GM19463 (cell line): ENCODE measurements around the gene ZNF19.

ENCODE experiments used
- ATAC-seq: cut with Tn5 transposase; IDR thresholded peaks from one replicate; pipeline ENCODE4 v1.9.1; 2021; ENCODE audit warnings: mild to moderate bottlenecking, moderate library complexity; ENCODE audit not compliant: unreplicated experiment

Gene ZNF19

DNA sequence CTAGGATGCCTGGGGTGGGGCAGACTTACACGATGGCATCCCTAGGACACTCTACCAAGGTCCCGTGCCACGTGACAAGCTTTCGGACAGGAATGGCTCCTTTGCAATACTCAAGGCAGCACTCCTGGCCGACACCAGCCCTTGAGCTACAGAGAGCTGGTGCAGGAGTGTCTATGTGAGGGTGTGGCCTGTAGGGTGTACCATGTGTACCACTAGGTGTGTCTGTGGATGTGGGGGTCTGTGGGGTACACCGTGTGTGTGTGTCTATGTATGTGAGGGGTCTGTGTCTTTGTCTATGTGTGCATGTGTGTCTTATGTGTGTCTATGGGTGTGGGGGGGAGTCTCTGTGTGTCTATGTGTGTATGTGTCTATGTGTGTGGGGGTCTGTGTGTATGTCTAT lies 45.4 kb downstream of the ZNF19 start:
- no peak for ATAC-seq

DNA sequence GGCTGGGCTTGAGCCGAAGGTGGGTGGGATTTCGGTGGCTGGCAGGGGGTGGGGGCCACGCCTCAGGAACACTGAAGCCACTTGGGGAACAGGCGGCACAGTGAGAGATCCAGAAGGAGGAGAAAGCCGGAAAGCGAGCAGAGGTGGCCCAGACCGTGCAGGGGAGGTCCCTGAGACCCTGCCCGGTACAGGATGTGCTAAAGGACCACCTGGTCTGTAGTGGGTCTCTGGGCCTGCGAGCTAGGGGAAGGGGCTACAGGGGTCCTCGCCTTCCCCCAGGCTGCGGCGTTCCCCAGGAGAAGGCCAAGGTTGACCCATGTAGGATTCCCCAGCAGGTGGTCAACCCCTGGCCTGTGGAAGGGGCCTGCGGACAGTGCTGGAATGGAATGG lies 47.1 kb downstream of the ZNF19 start, which contains the start of gene TLE7:
TLE7 (minus strand) TSS at position 4 of the 390 bp plus-strand sequence. CDS start 8,730 bp downstream, outside the sequence.
- no peak for ATAC-seq

DNA sequence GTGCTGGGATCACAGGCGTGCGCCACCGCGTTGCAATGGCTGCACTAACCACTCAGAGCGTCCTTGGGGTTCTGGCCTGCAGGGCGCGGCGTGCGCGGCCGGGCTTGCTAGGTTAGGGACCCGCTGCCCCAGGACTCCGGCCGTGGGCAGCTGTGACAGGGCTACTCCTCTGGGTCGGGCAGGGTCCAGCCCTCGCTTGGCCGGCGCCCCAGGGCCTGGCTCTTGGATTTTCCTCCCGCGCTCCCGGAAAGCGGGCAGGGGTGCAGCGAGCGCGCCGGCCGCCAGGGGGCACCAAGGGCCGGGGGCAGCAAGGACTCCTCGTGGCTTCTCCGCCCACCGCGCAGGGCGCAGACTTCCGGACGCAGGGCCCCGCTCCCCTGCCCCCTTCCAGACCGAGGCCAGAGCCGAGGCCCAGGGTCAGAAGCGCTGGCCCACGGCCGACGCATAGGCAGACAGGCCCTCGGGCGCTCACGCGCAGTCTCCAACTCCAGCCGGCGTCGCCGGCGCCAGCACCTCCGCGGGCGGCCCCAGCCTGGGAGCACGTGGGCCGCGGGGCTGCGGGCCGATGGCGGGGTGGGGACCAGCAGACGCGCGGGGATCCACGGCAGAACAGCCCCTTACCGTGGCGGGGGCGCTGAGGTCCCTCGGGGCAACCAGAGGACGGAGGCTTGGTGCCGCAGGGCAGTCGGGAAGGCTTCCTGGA lies 47.6 kb downstream of the ZNF19 start:
- ATAC-seq: no peak

DNA sequence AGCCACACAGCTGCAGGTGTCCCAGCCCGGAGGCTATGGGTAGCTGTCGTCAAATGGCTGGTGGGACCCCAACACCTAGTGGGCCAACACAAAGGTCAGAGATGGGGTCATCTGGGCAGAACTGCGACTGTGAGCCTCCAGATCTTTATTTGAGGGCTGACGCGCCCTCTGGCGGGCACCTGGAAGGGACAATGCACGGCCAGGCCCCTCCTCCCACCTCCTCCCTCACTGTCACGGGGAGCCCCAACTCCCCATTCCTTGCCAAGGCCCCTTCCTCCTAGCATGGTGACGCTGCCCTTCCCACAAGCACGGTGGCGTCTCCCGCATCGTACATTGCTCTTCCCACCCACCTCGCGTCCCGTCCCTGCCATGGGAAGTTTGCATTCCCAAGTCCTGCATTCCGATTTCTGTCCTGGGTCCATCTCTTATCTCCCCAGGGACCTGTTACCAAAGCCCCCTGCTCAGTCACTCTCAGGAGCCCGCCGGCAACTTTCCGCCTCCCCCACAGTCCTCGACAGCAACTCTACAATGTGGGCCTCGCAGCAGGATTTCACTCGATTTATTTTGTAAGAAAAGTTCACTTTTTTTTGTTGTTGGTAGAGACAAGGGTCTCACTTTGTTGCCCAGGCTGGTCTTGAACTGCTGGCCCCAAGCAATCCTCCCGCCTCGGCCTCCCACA lies 48.3 kb downstream of the ZNF19 start:
- ATAC-seq: no peak

DNA sequence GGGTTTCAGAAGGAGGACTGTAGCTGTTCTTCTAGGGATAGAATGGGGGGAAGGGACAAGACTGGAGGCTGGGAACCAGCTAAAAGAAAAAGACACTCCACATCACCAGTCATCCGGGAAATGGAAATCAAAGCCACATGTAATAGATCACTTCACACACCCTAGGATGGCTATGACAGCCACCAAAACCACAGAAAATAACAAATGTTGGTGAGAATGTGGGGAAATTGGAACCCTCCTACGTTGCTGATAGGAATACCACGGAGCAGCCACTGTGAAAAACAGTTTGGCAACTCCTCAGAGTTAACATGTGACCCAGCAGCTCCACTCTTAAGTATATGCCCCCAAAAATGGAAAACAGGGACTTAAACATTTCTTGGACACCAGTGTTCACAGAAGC lies 49.6 kb downstream of the ZNF19 start:
- no peak for ATAC-seq

DNA sequence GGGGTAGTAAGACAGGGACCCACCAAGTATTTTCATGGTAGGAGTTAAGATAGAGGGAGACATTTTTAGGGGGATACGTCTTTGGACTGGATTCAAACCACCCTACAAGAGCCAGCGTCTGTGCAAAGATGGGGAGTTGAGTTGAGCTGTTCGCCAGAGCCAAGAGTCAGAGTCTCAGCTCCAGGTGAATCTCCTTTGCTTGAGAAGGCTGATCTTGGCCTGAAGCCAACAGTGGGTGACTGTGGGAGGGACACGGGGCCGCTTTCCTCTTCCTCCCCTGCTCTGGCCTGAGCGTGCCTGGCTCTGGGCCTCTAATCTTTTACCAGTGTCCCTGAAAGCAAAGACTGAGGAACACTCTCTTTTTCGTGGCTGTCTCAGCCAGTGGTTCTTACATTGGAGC lies 52.7 kb downstream of the ZNF19 start:
- ATAC-seq: no peak

DNA sequence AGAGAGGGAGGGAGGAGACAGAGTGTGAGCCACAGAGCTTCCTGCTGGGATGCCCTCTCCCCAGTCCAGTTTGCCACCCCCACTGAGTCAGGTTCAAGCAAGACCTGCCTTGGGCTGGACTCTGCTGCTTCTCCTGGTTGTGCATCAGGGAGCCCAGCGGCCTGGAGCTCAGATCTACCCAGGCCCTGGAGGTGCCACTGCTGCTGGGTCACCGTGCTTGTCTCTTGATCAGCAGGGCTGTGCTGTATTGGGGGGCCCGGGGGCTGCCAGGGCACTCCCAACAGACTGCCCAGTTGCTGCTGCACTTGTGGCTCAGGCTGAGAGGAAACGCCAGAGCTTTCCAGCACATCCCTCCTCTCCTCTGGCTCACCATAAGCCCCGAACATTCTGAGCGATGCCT lies 56.2 kb downstream of the ZNF19 start:
- no peak for ATAC-seq

DNA sequence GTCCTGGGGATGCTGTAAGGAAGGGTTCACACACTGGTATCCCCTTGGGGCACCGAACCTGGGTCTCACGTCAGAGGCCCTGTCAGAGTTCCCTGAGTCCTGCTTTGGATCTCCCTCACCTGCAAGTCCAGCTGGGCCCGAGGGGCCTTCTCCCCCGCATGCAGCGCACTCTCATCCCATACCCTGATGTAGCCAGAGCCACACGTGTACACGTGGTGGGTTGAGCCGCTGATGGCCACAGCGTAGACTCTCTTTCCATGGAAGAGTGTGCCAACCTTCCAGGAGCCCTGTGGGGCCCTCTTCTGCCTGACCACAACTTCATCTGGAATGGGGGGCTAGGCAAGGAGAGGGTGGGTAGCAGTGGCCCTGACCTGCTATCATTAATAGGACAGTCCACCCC lies 57.1 kb downstream of the ZNF19 start:
- no peak for ATAC-seq

DNA sequence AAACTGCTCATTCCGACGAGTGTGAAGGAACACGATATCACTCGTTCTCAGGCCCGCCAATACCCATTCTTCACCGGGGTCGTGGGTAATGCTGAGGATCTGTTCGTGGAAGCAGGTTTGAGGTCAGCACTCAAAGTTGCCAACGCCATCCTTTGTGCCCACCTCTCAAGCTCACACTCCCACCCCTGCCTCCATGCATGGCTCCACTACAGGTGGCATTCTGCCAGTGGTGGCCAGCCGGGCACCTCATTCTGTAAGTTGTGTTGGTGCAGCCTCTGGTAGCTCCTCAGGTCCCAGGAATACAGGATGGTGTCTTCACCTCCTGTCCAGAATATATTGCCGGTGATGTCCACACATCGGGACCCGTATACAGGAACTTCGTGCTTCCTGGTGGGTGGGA lies 57.9 kb downstream of the ZNF19 start:
- no peak for ATAC-seq

DNA sequence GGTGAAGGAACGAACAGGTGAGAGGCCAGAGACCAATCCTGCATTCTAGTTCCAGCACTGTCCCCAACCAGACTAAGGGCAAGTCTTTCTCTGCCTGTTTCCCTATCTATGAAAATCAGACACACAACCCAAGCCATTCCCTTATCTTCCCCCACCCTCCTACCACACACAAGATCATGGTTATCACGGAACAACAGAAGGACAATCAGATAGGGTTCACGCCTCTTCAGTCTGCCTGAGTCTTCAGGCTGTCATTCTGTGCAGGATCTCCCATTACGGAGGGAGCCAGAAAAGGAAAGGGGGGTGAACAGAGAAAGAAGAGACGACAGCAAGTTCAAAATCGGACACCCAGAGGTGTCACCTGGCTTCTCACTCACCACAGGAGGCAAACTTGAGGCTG lies 58.4 kb downstream of the ZNF19 start:
- ATAC-seq: no peak

DNA sequence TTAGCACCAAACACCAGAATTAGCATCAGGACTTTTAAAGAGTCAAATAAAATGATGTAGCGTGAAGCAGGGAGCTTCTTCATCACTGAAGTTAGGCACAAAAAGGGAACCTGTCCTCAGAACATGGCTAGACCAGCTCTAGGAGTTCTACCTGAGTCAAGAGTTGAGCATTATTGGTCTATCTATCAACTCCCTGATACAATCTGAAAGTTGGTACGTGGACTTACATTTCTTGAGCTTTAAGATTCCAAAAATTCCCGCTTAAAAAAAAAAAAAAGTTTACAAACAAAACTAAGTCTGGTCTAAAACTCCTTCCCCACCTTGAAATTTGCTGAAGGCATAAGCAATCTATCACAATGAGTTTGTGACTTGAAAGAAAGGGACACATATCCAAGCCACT lies 59.5 kb downstream of the ZNF19 start:
- no peak for ATAC-seq

DNA sequence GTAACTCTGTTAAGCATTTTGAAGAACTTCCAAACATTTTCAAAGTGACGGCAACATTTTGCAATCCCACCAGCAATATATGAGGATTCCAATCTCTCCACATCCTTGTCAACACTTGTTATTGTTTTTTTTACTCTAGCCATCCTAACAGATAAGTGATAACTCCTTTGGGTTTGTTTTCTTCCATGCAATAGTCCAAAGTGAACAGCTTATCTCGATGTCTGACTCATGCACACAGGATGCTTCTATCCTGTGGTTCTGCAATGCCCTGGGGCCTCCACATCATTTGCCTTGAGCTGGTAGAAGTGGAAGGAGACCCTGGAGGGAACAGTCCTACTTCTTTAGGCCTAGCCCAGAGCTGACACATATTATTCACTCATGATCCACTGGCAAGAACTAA lies 60.2 kb downstream of the ZNF19 start:
- ATAC-seq: no peak

DNA sequence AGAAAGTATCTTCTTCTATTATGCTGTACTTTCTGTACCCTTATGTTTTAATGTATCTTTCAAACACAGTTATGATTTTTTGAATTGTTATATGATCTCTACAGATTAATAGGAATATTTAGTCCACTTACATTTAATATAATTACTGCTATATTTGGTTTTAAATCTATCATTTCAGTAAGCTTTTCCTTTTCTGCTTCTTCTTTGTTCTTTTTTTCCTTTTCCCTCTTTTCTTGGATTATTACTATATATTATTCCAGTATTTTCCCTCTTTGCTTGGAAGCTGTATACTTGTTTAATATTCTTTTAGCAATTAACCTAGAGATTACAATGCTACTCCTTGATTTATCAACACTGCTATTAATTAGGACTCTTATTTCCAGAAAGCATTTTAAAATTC lies 60.7 kb downstream of the ZNF19 start:
- ATAC-seq: no peak

DNA sequence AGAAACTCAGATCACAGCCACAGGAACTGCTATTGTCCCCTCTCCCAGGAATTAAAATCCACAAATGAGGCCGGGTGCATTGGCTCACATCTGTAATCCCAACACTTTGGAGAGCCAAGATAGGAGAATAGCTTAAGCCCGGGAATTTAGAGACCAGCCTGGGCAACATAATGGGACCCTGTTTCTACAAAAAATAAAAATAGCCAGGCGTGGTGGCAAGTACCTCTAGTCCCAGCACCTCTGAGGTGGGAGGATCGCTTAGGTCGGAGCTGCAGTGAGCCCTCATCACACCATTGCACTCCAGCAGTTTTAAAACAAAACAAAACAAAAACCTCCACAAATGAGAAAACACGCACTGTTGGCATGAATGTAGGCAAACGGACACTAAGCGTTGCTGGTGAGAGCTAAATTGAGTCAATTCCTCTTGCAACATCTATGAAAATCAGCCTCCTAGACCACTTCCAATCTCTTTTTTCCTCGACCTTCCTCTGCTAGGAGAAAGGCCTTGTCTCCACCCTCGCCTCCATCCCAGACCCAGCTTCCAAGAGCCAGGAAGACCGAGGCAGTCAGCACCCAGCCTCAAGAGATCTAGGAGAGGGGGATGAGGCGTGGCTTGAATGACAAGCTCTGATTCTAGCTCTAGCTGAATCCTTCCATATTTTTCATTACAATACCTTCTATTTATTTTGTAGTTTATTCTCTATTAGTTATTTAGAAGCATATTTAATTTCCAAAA lies 62.1 kb downstream of the ZNF19 start:
- ATAC-seq: no peak

DNA sequence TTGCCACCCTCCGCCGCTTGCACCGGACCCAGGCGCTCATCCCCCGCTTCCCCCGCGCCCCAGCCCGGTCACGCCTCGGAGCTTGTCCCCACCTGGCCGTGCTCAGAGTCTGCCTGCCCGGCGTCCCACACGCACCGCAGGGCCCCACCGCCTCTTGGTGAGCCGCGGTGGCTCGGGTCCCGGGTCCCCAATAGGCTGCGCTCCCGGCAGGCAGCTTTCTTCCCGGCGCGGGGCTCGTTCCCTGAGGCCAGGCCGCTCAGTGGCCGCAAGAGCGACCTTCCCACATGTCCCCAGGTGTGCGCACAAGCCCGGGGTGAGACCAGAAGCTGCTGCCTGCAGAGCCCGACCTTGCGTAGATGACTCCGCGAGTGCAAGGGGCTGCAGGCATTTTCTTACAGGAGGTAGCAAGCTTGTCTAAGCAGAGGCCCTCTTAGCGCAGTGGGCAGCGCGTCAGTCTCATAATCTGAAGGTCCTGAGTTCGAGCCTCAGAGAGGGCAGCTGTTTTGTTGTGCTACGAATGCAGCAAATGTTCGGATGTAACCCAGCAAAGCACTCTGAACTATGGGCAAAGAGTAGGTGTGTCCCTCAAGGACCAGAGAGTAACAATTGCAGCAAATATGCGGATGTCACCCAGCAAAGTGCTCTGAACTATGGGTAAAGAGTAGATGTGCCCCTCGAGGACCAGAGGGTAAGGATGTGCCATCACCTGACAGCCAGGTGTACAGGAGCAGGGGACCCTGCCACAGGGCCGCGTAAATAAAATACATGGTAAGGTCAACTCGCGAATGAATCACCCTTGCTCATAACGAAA lies 62.9 kb downstream of the ZNF19 start:
- no peak for ATAC-seq

DNA sequence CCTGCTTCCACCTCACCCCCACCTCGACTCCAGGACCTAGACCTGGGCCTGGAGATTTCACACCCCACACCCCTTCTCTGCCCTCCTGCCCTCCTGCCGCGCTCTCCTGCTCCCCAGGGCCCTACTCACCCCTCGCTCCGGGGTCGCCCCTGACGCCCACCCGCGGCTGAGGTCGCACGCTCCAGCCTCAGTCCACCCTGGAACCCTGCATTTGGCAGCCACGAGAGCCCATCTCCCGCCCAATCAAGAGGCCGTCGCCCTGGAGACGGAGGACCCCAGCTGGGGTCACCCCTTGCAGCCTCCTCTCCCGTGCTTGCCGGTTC lies 63.4 kb downstream of the ZNF19 start:
- ATAC-seq: no peak

DNA sequence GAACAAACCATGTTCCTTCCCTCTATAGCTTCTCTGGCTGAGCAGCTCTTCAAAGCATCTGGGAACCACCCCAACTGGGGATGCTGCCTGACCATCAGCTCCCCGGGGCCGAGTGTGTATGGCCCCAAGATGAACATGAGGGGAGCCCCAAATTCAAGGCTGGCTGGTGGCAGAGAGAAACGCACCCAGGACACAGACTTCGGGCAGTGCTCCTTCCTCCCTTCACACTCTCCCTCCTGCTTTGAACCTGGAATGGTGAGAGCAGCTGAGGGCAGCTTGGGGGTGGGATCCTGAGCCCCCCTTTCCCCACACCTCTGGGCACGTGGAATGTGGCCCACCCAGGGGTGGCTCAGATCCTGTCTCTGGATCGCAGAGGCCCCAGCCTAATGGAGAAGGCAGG lies 64.5 kb downstream of the ZNF19 start:
- ATAC-seq: no peak

DNA sequence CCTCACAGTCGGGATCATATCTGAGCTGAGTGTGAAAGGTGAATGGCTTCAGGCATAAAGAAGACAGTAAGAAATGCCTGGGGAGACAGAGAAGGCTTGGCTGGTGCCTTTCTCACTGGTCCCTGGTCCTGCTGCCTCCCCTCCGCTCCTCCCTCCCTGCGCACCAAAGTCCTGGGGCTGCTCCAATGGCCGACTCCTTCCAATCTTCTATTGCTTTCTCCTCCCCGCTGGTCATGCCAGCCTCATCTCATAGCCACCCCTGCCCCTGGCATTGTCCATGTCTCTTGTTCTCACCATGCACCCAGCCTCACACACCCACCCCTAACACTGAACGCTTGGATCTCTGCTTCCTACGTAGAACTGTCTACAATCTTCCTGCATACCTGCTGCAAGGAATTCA lies 65.3 kb downstream of the ZNF19 start:
- no peak for ATAC-seq
